ENCODE measurements around the gene RGS3.

GRCh38 chr9:113521693-113522255 is 58.2 kb downstream of the RGS3 start:
- TF ChIP-seq POLR2A (IDR thresholded peaks at IDR 0.05; ENCODE audit: low read depth, low read length) (no peak), POLR2AphosphoS5 (IDR thresholded peaks at IDR 0.05; ENCODE audit: low read depth, low read length) (no peak)
